Aorta (tissue), 5 donors: Measurements from ENCODE around the gene TAS2R41. TPM values are rescaled to one million over a fixed set of nuclear protein-coding genes. Genes with fewer than 3 reads are reported as not detected.

Experiments
- ATAC-seq: fragments of 200-7000 bp; cut with Tn5 transposase; one replicate; pipeline ENCODE4 v1.9.1; 2022; ENCODE audit warnings: moderate library complexity; ENCODE audit not compliant: low FRiP score
- DNase-seq, 2 donors: peaks; one replicate each; pipeline ENCODE4 v3.0.0-alpha.2; 2020
- H3K27ac ChIP-seq, 2 donors: one replicate each; pipeline ENCODE4 v1.5.1; 2013; ENCODE audit warnings: low read length in 2 of 2, mild to moderate bottlenecking in 2 of 2, moderate library complexity in 2 of 2, control low read depth in 1 of 2, inconsistent platforms in 1 of 2, low read depth in 1 of 2
- H3K27me3 ChIP-seq, 2 donors: one replicate each; pipeline ENCODE4 v1.6.1; 2013; ENCODE audit warnings: control low read depth in 1 of 2, low read length in 1 of 2, mild to moderate bottlenecking in 1 of 2, moderate library complexity in 1 of 2; ENCODE audit not compliant: insufficient read depth in 2 of 2, control insufficient read depth in 1 of 2
- H3K36me3 ChIP-seq, 2 donors: one replicate each; pipeline ENCODE4 v1.6.1; 2013; ENCODE audit warnings: control low read depth in 1 of 2, low read length in 1 of 2, mild to moderate bottlenecking in 1 of 2; ENCODE audit not compliant: insufficient read depth in 2 of 2, control insufficient read depth in 1 of 2
- H3K4me1 ChIP-seq, 2 donors: one replicate each; pipeline ENCODE4 v1.6.1; 2013; ENCODE audit warnings: low read length in 2 of 2, control low read depth in 1 of 2, mild to moderate bottlenecking in 1 of 2, moderate library complexity in 1 of 2; ENCODE audit not compliant: insufficient read depth in 2 of 2, control insufficient read depth in 1 of 2
- H3K4me3 ChIP-seq, 2 donors: one replicate each; pipeline ENCODE4 v1.5.1; 2013; ENCODE audit warnings: low read length in 2 of 2, control low read depth in 1 of 2, mild to moderate bottlenecking in 1 of 2
- H3K9me3 ChIP-seq: one replicate; pipeline ENCODE4 v1.6.1; 2013; ENCODE audit warnings: mild to moderate bottlenecking, low read length; ENCODE audit not compliant: control insufficient read depth
- WGBS, 2 donors: extraction: QIAGEN DNeasy Blood & Tissue Kit; methylation state at CpG; one replicate each; pipeline ENCODE4 v1.1.7; 2013; 5-methylcytosine and 5-hydroxymethylcytosine counted together
- intact Hi-C, 2 donors: fragments of 100-400 bp; cut with DNase I; formaldehyde crosslinking; loops; one replicate each; pipeline versions ENCODE4 v1.14.2 to v1.15.0; 2022
- polyA plus RNA-seq, 2 donors: library from polyadenylated mRNA; stranded (reverse); fragments of 200-250 nt; gene quantifications; one replicate each; pipeline ENCODE4 v1.2.3, GENCODE V29; 2013
- total RNA-seq, 2 donors: library from RNA; stranded (reverse); fragmentation: NEBNext Ultra II Directional; extraction: Animal tissue kit (Norgen Biotek cat#: 25700); gene quantifications; one replicate each; pipeline ENCODE4 v1.2.1, GENCODE V29; 2021
- donor health status: healthy with polysubstance abuse.
- donor health status: Bipolar disorder and iron deficiency.
- donor health status: DM: no; HTN: no; CAD: no.
- donor health status: DM: no; HTN: no; CAD: no.
- donor health status: DM: yes; HTN: yes; CAD: no.

The TAS2R41 gene
- total and polyA plus RNA-seq, 4 donors: 0.69 to 1.0 TPM; not detected in 2

- ATAC-seq: no peak
- 72 to 75% methylated on average over 1 of the region's 1 CpG for WGBS, 2 donors
- Histone ChIP-seq H3K9me3 (no peaks in the 10 kb centered on the region), H3K27ac (no peak overlapping the region), H3K4me3 (no peak overlapping the region), H3K4me1 (no peaks in the 10 kb centered on the region), H3K27me3 (no peaks in the 10 kb centered on the region), H3K36me3 (no peaks in the 10 kb centered on the region)
- intact Hi-C loops: no loop called here
- no peak for DNase-seq
Measured at GRCh38 chr7:143494622-143495021, 16.9 kb downstream of the TAS2R41 start.

- no peak for ATAC-seq
- intact Hi-C loops: no loop called here
Measured at GRCh38 chr7:143495851-143496250, 18.2 kb downstream of the TAS2R41 start.

GRCh38 chr7:143496263-143496662 is 18.6 kb downstream of the TAS2R41 start:
- no peak overlapping the region for H3K27ac ChIP-seq
- DNase-seq (no peak), ATAC-seq (no peak)
- no peaks in the 10 kb centered on the region for H3K4me1 ChIP-seq
- H3K27me3 ChIP-seq: no peaks in the 10 kb centered on the region
- no peaks in the 10 kb centered on the region for H3K9me3 ChIP-seq
- intact Hi-C loops: no loop called here
- WGBS, 2 donors: 77 to 85% methylated on average over 3 of the region's 3 CpGs
- H3K4me3 ChIP-seq: no peak overlapping the region
- no peaks in the 10 kb centered on the region for H3K36me3 ChIP-seq

More at GRCh38 chr7:143495851-143496250, 18.2 kb downstream of the TAS2R41 start:
- Histone ChIP-seq H3K27me3 (no peaks in the 10 kb centered on the region), H3K27ac (no peak overlapping the region), H3K4me1 (no peaks in the 10 kb centered on the region), H3K9me3 (no peaks in the 10 kb centered on the region), H3K36me3 (no peaks in the 10 kb centered on the region), H3K4me3 (no peak overlapping the region)
- no peak for DNase-seq

- ATAC-seq (no peak), DNase-seq (no peak)
- Histone ChIP-seq H3K36me3 (no peaks in the 10 kb centered on the region), H3K4me1 (no peaks in the 10 kb centered on the region), H3K27me3 (no peaks in the 10 kb centered on the region), H3K4me3 (no peak overlapping the region), H3K27ac (no peak overlapping the region), H3K9me3 (no peaks in the 10 kb centered on the region)
- 87 to 89% methylated on average over 4 of the region's 4 CpGs for WGBS, 2 donors
- intact Hi-C loops: no loop called here
Measured at GRCh38 chr7:143497008-143497795, 19.5 kb downstream of the TAS2R41 start.

- Histone ChIP-seq H3K27ac (no peak overlapping the region), H3K36me3 (no peaks in the 10 kb centered on the region), H3K9me3 (no peaks in the 10 kb centered on the region), H3K4me3 (no peak overlapping the region), H3K27me3 (no peaks in the 10 kb centered on the region), H3K4me1 (no peaks in the 10 kb centered on the region)
- DNase-seq: peak in 1 of 2 donors; percentile 47
- ATAC-seq: peak; percentile 71
- intact Hi-C loops: no loop called here
- WGBS, 2 donors: 6 to 8% methylated on average over 2 of the region's 2 CpGs
Measured at GRCh38 chr7:143499246-143499645, 21.6 kb downstream of the TAS2R41 start.

- H3K4me3 ChIP-seq: no peak overlapping the region
- DNase-seq (no peak), ATAC-seq (peak; percentile 20)
- no peak overlapping the region for H3K27ac ChIP-seq
- H3K9me3 ChIP-seq: no peaks in the 10 kb centered on the region
- no peaks in the 10 kb centered on the region for H3K4me1 ChIP-seq
- whole genome bisulfite sequencing, 2 donors: 82 to 87% methylated on average over 8 of the region's 8 CpGs
- H3K27me3 ChIP-seq: no peaks in the 10 kb centered on the region
- intact Hi-C loops: loop anchor here in 1 of 2 donors (10.0 kb wide), 1 partner anchor 255 kb away; no protein-coding TSS in a partner anchor
- no peaks in the 10 kb centered on the region for H3K36me3 ChIP-seq
Measured at GRCh38 chr7:143499743-143500348, 22.2 kb downstream of the TAS2R41 start.

GRCh38 chr7:143503261-143503660 is 25.6 kb downstream of the TAS2R41 start:
- Histone ChIP-seq H3K9me3 (no peaks in the 10 kb centered on the region), H3K4me3 (no peak overlapping the region), H3K4me1 (no peaks in the 10 kb centered on the region), H3K27ac (no peak overlapping the region), H3K36me3 (no peaks in the 10 kb centered on the region), H3K27me3 (no peaks in the 10 kb centered on the region)
- intact Hi-C loops: loop anchor here in 1 of 2 donors (10.0 kb wide), 1 partner anchor 258 kb away; no protein-coding TSS in a partner anchor
- DNase-seq: no peak
- 95% methylated on average over 2 of the region's 2 CpGs for WGBS, 2 donors
- ATAC-seq: no peak

- no peak for ATAC-seq
- Histone ChIP-seq H3K36me3 (no peaks in the 10 kb centered on the region), H3K4me3 (no peak overlapping the region), H3K27ac (no peak overlapping the region), H3K9me3 (no peaks in the 10 kb centered on the region), H3K27me3 (no peaks in the 10 kb centered on the region), H3K4me1 (no peaks in the 10 kb centered on the region)
- 87 to 88% methylated on average over 5 of the region's 5 CpGs for WGBS, 2 donors
- DNase-seq: no peak
- intact Hi-C loops: loop anchor here in 1 of 2 donors (10.0 kb wide), 1 partner anchor 260 kb away; no protein-coding TSS in a partner anchor
Measured at GRCh38 chr7:143504215-143504936, 26.7 kb downstream of the TAS2R41 start.
